Smooth muscle cell (in vitro differentiated cells): ENCODE measurements around the gene CELF4. TPM values are rescaled to one million over a fixed set of nuclear protein-coding genes. Genes with fewer than 3 reads are reported as not detected.
A peak's percentile ranks its signal among the peaks of the same experiment; 100 is the strongest.

Source experiments
- DNase-seq: peaks from one replicate; lab custom pipeline; 2025; ENCODE audit not compliant: unreplicated experiment; lab: John Stamatoyannopoulos, UW
- H2AFZ ChIP-seq: fragments of 200-600 bp; sonication (generic); 2 replicates; pipeline ENCODE4 v1.6.0; 2016; ENCODE audit warnings: antibody characterized with exemption, low read depth, mild to moderate bottlenecking
- H3F3A ChIP-seq: fragments of 200-600 bp; sonication (generic); 2 replicates; pipeline ENCODE4 v1.6.0; 2017; ENCODE audit warnings: antibody characterized with exemption, low read depth
- H3K27ac ChIP-seq: fragments of 200-600 bp; sonication (generic); 2 replicates; pipeline ENCODE4 v1.5.1; 2016; ENCODE audit warnings: low read depth, mild to moderate bottlenecking
- H3K27me3 ChIP-seq: fragments of 200-600 bp; sonication (generic); 2 replicates; pipeline ENCODE4 v1.6.1; 2016; ENCODE audit warnings: low read depth, mild to moderate bottlenecking
- H3K36me3 ChIP-seq: fragments of 200-600 bp; sonication (generic); 2 replicates; pipeline ENCODE4 v1.5.1; 2016; ENCODE audit warnings: low read depth
- H3K4me1 ChIP-seq: fragments of 200-600 bp; sonication (generic); 2 replicates; pipeline ENCODE4 v1.5.1; 2016; ENCODE audit warnings: low read depth
- H3K4me2 ChIP-seq: fragments of 200-600 bp; sonication (generic); 2 replicates; pipeline ENCODE4 v1.6.0; 2016; ENCODE audit warnings: mild to moderate bottlenecking
- H3K4me3 ChIP-seq: fragments of 200-600 bp; sonication (generic); 2 replicates; pipeline ENCODE4 v1.5.1; 2016; ENCODE audit warnings: mild to moderate bottlenecking
- H3K79me2 ChIP-seq: fragments of 200-600 bp; sonication (generic); 2 replicates; pipeline ENCODE4 v1.6.0; 2016; ENCODE audit warnings: low read depth, mild to moderate bottlenecking
- H3K9ac ChIP-seq: fragments of 200-600 bp; sonication (generic); 2 replicates; pipeline ENCODE4 v1.6.0; 2016; ENCODE audit warnings: low read depth
- H3K9me3 ChIP-seq: fragments of 200-600 bp; sonication (generic); replicated peaks from 2 replicates; pipeline ENCODE4 v1.5.1; 2016; ENCODE audit warnings: low read depth
- H4K20me1 ChIP-seq: fragments of 200-600 bp; sonication (generic); 2 replicates; pipeline ENCODE4 v1.6.0; 2016; ENCODE audit warnings: low read depth
- CTCF ChIP-seq: fragments of 200-600 bp; sonication (generic); IDR thresholded peaks from 2 replicates; pipeline ENCODE4 v1.5.1; 2017; ENCODE audit warnings: borderline replicate concordance, mild to moderate bottlenecking, antibody characterized with exemption; ENCODE audit not compliant: insufficient read depth, poor library complexity, severe bottlenecking
- WGBS: methylation state at CpG from one replicate; pipeline ENCODE4 v1.1.7; 2016; ENCODE audit warnings: low lambda C conversion rate; 5-methylcytosine and 5-hydroxymethylcytosine counted together
- polyA plus RNA-seq: library from polyadenylated mRNA; unstranded; fragments of >200 nt; fragmentation: Nextera tagmentation; extraction: Ambion mirVana; gene quantifications from 2 replicates; pipeline ENCODE4 v1.2.1, GENCODE V29; 2016
- total RNA-seq: library from RNA; depleted of rRNA; stranded (reverse); fragments of >200 nt; gene quantifications from 2 replicates; pipeline ENCODE4 v1.2.3, GENCODE V29; 2014

Gene CELF4
- total and polyA plus RNA-seq, 2 experiments from 2014 or later: 0.40 TPM; not detected in 1

GRCh38 chr18:37272226-37272625 is 293.4 kb downstream of the CELF4 start:
- no peak for TF ChIP-seq CTCF
- Histone ChIP-seq H3K36me3 (no peaks in the 10 kb centered on the region), H3K9me3 (no peaks in the 10 kb centered on the region), H3K4me3 (no peak overlapping the region), H3K27me3 (peaks cover 12% of the 10 kb centered on the region), H3K9ac (no peak overlapping the region), H3K79me2 (no peaks in the 10 kb centered on the region), H4K20me1 (peaks cover 4% of the 10 kb centered on the region), H3K4me2 (no peak overlapping the region), H3K4me1 (no peaks in the 10 kb centered on the region), H3K27ac (no peak overlapping the region), H2AFZ (no peak overlapping the region), H3F3A (no peaks in the 10 kb centered on the region)
- DNase-seq: no peak
- 62% methylated on average over 2 of the region's 2 CpGs for WGBS

DNA sequence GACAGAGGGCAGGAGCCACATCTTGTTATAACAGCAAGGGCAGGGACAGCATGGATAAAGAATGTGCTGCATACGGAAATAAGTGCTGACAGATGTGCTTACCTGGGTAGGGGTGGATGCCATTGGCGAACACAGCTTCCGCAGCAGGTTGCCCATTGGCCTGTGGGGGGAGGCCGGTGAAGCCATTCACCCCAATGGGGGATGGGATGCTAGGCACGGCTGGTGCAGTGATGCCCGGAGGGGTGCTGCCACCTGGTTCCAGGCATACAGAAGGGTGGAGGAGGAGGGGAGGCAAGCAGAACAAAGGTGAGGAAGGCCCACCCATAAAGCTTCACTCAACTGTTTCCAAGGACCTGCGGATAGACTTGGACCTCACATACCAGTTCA is 294.9 kb downstream of the CELF4 start:
- Histone ChIP-seq H3K27me3 (peaks cover 11% of the 10 kb centered on the region), H2AFZ (no peak overlapping the region), H3K4me3 (no peak overlapping the region), H3K27ac (no peak overlapping the region), H3K9me3 (no peaks in the 10 kb centered on the region), H3K9ac (no peak overlapping the region), H3F3A (no peaks in the 10 kb centered on the region), H3K36me3 (no peaks in the 10 kb centered on the region), H3K4me1 (no peaks in the 10 kb centered on the region), H3K4me2 (no peak overlapping the region), H4K20me1 (peaks cover 4% of the 10 kb centered on the region), H3K79me2 (no peaks in the 10 kb centered on the region)
- no peak for TF ChIP-seq CTCF
- WGBS: 89% methylated on average over 7 of the region's 7 CpGs
- DNase-seq: no peak

GRCh38 chr18:37270038-37270665 is 295.4 kb downstream of the CELF4 start:
- Histone ChIP-seq H3K4me3 (no peak overlapping the region), H3F3A (no peaks in the 10 kb centered on the region)
- peak; percentile 22 for DNase-seq

More at GRCh38 chr18:37270038-37270665, 295.4 kb downstream of the CELF4 start:
- no peak for TF ChIP-seq CTCF
- 22% methylated on average over 8 of the region's 8 CpGs for WGBS
- H2AFZ ChIP-seq: no peak overlapping the region
- H3K79me2 ChIP-seq: no peaks in the 10 kb centered on the region
- no peaks in the 10 kb centered on the region for H3K4me1 ChIP-seq
- no peaks in the 10 kb centered on the region for H3K36me3 ChIP-seq
- H3K27ac ChIP-seq: no peak overlapping the region
- no peaks in the 10 kb centered on the region for H3K9me3 ChIP-seq
- peaks cover 4% of the 10 kb centered on the region for H4K20me1 ChIP-seq
- H3K27me3 ChIP-seq: peaks cover 11% of the 10 kb centered on the region
- no peak overlapping the region for H3K4me2 ChIP-seq
- no peak overlapping the region for H3K9ac ChIP-seq
